ENCODE data around the gene NRAS. TPM values are rescaled to one million over a fixed set of nuclear protein-coding genes. Genes with fewer than 3 reads are reported as not detected.
"Not testable (repeated sequence)": the region's sequence is repeated elsewhere in the genome, so short reads cannot be mapped to it uniquely, and the experiment has no call there.

Gene NRAS
- total RNA-seq, 1 experiment from 2014 or later, result 29.1 TPM

DNA sequence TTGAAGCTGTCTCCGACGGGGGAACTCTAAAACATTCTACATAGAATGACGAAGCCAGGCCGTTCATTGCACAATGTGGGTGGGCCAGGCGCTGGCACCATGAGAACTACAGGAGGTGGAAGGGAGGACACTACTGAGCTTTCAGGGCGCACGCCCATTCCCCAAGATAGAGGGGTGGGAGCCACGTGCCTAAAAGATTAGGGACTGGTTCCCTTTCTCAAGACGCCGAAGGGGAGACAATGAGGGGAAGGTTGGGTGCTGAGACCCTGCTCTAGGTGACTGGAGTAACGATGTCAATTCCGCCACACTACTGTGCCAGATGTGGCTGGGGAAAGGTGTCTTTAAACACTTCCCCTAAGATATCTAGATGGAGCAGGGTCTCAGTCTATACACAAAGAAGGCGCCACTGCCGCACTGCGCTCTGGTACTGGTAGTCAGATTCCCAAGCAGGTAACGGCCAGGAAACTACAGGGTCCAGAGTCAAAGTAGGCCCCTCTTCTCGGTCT, 40.4 kb upstream of the NRAS start:
- Mint-ChIP-seq H3K4me3 (ENCODE audit: low read depth, unreplicated experiment) (peak overlapping the region; percentile 95), H3K36me3 (ENCODE audit: insufficient read depth, unreplicated experiment) (peaks cover 41% of the 10 kb centered on the region), H3K27me3 (ENCODE audit: unreplicated experiment) (no peaks in the 10 kb centered on the region), H3K9me3 (ENCODE audit: low read depth, unreplicated experiment) (no peaks in the 10 kb centered on the region), H3K27ac (ENCODE audit: unreplicated experiment) (peak overlapping the region; percentile 99), H3K4me1 (ENCODE audit: low read depth, unreplicated experiment) (peaks cover 22% of the 10 kb centered on the region)
- CTCF ChIA-PET, result no interaction called here
- no TSS peak for BruUV-seq (replicated peaks)
- DNase-seq, result peak; percentile 11
- TF ChIP-seq, protein P1, sequence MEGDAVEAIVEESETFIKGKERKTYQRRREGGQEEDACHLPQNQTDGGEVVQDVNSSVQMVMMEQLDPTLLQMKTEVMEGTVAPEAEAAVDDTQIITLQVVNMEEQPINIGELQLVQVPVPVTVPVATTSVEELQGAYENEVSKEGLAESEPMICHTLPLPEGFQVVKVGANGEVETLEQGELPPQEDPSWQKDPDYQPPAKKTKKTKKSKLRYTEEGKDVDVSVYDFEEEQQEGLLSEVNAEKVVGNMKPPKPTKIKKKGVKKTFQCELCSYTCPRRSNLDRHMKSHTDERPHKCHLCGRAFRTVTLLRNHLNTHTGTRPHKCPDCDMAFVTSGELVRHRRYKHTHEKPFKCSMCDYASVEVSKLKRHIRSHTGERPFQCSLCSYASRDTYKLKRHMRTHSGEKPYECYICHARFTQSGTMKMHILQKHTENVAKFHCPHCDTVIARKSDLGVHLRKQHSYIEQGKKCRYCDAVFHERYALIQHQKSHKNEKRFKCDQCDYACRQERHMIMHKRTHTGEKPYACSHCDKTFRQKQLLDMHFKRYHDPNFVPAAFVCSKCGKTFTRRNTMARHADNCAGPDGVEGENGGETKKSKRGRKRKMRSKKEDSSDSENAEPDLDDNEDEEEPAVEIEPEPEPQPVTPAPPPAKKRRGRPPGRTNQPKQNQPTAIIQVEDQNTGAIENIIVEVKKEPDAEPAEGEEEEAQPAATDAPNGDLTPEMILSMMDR (IDR thresholded peaks at IDR 0.05; ENCODE audit: unreplicated experiment), result no peak
- intact Hi-C loops (cut with micrococcal nuclease; ENCODE audit: unreplicated experiment), result no loop called here

DNA sequence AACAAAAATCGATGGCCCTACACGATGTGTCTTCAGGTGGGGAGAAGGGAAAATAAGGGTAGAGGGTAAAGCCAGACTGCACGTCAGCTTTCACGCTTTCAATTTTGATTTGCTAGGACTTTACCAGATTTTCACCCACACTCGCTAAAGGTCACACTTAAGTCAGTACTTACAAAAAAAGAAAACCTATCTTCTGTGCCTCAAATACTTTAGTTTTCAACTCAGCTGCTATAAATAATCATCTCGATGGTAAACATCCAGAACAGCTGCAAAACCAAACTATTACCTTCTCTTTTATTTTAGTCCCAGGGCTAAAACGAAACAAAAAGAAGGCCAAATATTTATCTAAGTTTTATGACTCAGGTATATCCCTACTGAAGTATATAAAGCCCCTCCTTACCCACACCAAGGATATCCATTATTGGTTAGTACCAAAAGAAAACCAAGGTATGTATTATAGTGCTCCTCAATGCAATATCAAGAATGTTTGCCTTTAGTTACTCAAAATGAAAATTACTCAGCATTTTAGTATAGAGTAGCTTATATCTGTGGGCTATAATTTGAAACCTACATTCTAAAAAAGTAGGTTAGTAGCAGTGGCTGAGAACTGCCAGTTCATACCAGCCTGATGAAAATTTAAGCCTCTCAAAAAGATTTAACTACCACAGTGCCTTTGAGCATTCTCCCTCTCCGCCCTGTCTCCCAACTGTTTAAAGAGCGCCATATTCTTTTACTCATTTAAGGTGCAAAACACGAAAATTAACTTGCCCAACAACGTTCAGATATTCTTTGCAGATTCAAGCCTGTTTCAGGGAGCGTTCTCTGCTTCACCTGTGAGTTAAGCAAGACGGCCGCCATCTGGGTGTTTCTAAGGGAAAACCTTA, 39.7 kb upstream of the NRAS start:
- Mint-ChIP-seq H3K36me3 (ENCODE audit: insufficient read depth, unreplicated experiment) (peaks cover 45% of the 10 kb centered on the region), H3K27ac (ENCODE audit: unreplicated experiment) (peak overlapping the region; percentile 99), H3K27me3 (ENCODE audit: unreplicated experiment) (no peaks in the 10 kb centered on the region), H3K4me3 (ENCODE audit: low read depth, unreplicated experiment) (peak overlapping the region; percentile 95), H3K4me1 (ENCODE audit: low read depth, unreplicated experiment) (peaks cover 29% of the 10 kb centered on the region), H3K9me3 (ENCODE audit: low read depth, unreplicated experiment) (no peaks in the 10 kb centered on the region)
- DNase-seq, result no peak
- intact Hi-C loops (cut with micrococcal nuclease; ENCODE audit: unreplicated experiment), result no loop called here
- TSS peak; percentile 36 for BruUV-seq (replicated peaks)
- CTCF ChIA-PET, result no interaction called here
- TF ChIP-seq, protein P1 (IDR thresholded peaks at IDR 0.05; ENCODE audit: unreplicated experiment), result no peak

GRCh38 chr1:114755006-114755931, 38.7 kb upstream of the NRAS start:
- no peak for DNase-seq
- TF ChIP-seq, protein P1 (IDR thresholded peaks at IDR 0.05; ENCODE audit: unreplicated experiment), result no peak
- peaks cover 29% of the 10 kb centered on the region for H3K4me1 Mint-ChIP-seq (ENCODE audit: low read depth, unreplicated experiment)
- no peaks in the 10 kb centered on the region for H3K9me3 Mint-ChIP-seq (ENCODE audit: low read depth, unreplicated experiment)
- no peak overlapping the region for H3K27ac Mint-ChIP-seq (ENCODE audit: unreplicated experiment)
- no TSS peak for BruUV-seq (replicated peaks)
- no peaks in the 10 kb centered on the region for H3K27me3 Mint-ChIP-seq (ENCODE audit: unreplicated experiment)
- H3K4me3 Mint-ChIP-seq (ENCODE audit: low read depth, unreplicated experiment), result peak overlapping the region; percentile 95
- intact Hi-C loops (cut with micrococcal nuclease; ENCODE audit: unreplicated experiment), result no loop called here
- CTCF ChIA-PET, result no interaction called here
- H3K36me3 Mint-ChIP-seq (ENCODE audit: insufficient read depth, unreplicated experiment), result peaks cover 49% of the 10 kb centered on the region

GRCh38 chr1:114753702-114754101, 37.1 kb upstream of the NRAS start:
- H3K27me3 Mint-ChIP-seq (ENCODE audit: unreplicated experiment); intact Hi-C loops (cut with micrococcal nuclease; ENCODE audit: unreplicated experiment): not testable (repeated sequence)

More at GRCh38 chr1:114753702-114754101, 37.1 kb upstream of the NRAS start:
- H3K4me3 Mint-ChIP-seq (ENCODE audit: low read depth, unreplicated experiment); H3K27ac Mint-ChIP-seq (ENCODE audit: unreplicated experiment); CTCF ChIA-PET; BruUV-seq (replicated peaks); DNase-seq; H3K9me3 Mint-ChIP-seq (ENCODE audit: low read depth, unreplicated experiment): not testable (repeated sequence)
- Mint-ChIP-seq H3K36me3 (ENCODE audit: insufficient read depth, unreplicated experiment) (peaks cover 65% of the 10 kb centered on the region), H3K4me1 (ENCODE audit: low read depth, unreplicated experiment) (peaks cover 27% of the 10 kb centered on the region)

Measured in Calu3 (cell line).